Neural crest cell (in vitro differentiated cells): ENCODE data around the gene CACNB3. TPM values are rescaled to one million over a fixed set of nuclear protein-coding genes. Genes with fewer than 3 reads are reported as not detected.

ENCODE experiments used
- DNase-seq: peaks from one replicate; pipeline ENCODE4 v3.0.0; 2021; ENCODE audit warnings: low read depth, mixed read lengths, low spot score
- H3K27ac Mint-ChIP-seq: one replicate; pipeline ENCODE4 v1.8.0; 2021; ENCODE audit warnings: mild to moderate bottlenecking, mixed read lengths; ENCODE audit not compliant: unreplicated experiment
- H3K27me3 Mint-ChIP-seq: 2 replicates; pipeline ENCODE4 v1.8.0; 2021; ENCODE audit warnings: low read depth, mild to moderate bottlenecking, mixed read lengths
- H3K36me3 Mint-ChIP-seq: 2 replicates; pipeline ENCODE4 v1.8.0; 2021; ENCODE audit warnings: low read depth, mild to moderate bottlenecking, mixed read lengths
- H3K4me1 Mint-ChIP-seq: 2 replicates; pipeline ENCODE4 v1.8.0; 2021; ENCODE audit warnings: mixed read lengths
- H3K4me3 Mint-ChIP-seq: one replicate; pipeline ENCODE4 v1.8.0; 2021; ENCODE audit warnings: mild to moderate bottlenecking, mixed read lengths
- H3K9me3 Mint-ChIP-seq: 2 replicates; pipeline ENCODE4 v1.8.0; 2021; ENCODE audit warnings: mixed read lengths
- CTCF ChIP-seq: fragments of 200-600 bp; sonication (generic); conservative IDR thresholded peaks from 2 replicates; pipeline ENCODE4 v1.5.0; 2021; ENCODE audit warnings: antibody characterized with exemption, mild to moderate bottlenecking
- total RNA-seq: library from RNA; stranded (reverse); gene quantifications from 2 replicates; pipeline ENCODE4 v1.2.1, GENCODE V29; 2021

The CACNB3 gene
- total RNA-seq, 1 donor from 2014 or later: 59.7 TPM

GRCh38 chr12:48793696-48794095 is 24.6 kb upstream of the CACNB3 start:
- Mint-ChIP-seq H3K36me3 (no peaks in the 10 kb centered on the region), H3K4me3 (peak overlapping the region; percentile 51), H3K9me3 (no peaks in the 10 kb centered on the region), H3K4me1 (peaks cover 23% of the 10 kb centered on the region), H3K27ac (no peak overlapping the region), H3K27me3 (no peaks in the 10 kb centered on the region)
- no peak for DNase-seq
- TF ChIP-seq CTCF: no peak

DNA sequence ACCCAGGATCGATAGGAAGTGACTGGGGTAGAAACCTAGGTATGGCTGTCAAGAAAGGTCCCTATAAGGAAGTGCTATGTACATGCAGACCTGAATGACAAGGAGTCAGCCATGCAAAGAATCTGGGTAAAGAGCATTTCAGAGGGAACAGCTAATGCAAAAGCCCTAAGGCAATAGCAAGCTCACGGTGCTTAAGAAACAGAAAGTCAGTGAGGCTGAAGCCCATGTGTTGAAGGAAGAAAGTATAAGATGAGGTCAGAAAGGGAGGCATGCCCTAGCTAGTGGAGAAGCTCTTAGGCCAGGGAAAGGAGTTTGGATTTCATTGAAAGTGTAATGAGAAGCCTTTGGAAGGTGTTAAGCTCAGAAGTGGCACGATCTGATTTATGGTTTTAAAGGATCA is 23.4 kb upstream of the CACNB3 start:
- Mint-ChIP-seq H3K27me3 (no peaks in the 10 kb centered on the region), H3K36me3 (no peaks in the 10 kb centered on the region), H3K4me1 (peaks cover 20% of the 10 kb centered on the region), H3K9me3 (no peaks in the 10 kb centered on the region), H3K27ac (no peak overlapping the region), H3K4me3 (no peak overlapping the region)
- no peak for TF ChIP-seq CTCF
- no peak for DNase-seq

GRCh38 chr12:48795550-48796455 is 22.5 kb upstream of the CACNB3 start:
- peak overlapping the region; percentile 62 for H3K4me3 Mint-ChIP-seq
- TF ChIP-seq CTCF: peak; percentile 94
- no peaks in the 10 kb centered on the region for H3K36me3 Mint-ChIP-seq
- no peak overlapping the region for H3K27ac Mint-ChIP-seq
- peaks cover 13% of the 10 kb centered on the region for H3K4me1 Mint-ChIP-seq
- no peaks in the 10 kb centered on the region for H3K27me3 Mint-ChIP-seq
- peak; percentile 75 for DNase-seq
- no peaks in the 10 kb centered on the region for H3K9me3 Mint-ChIP-seq

GRCh38 chr12:48796976-48797375 is 21.3 kb upstream of the CACNB3 start:
- no peaks in the 10 kb centered on the region for H3K36me3 Mint-ChIP-seq
- no peaks in the 10 kb centered on the region for H3K9me3 Mint-ChIP-seq
- DNase-seq: no peak
- H3K4me1 Mint-ChIP-seq: peaks cover 13% of the 10 kb centered on the region
- H3K27me3 Mint-ChIP-seq: no peaks in the 10 kb centered on the region
- no peak for TF ChIP-seq CTCF
- no peak overlapping the region for H3K27ac Mint-ChIP-seq
- H3K4me3 Mint-ChIP-seq: no peak overlapping the region

- Mint-ChIP-seq H3K27ac (no peak overlapping the region), H3K27me3 (no peaks in the 10 kb centered on the region), H3K4me3 (no peak overlapping the region), H3K36me3 (no peaks in the 10 kb centered on the region), H3K9me3 (no peaks in the 10 kb centered on the region), H3K4me1 (peaks cover 6% of the 10 kb centered on the region)
- no peak for DNase-seq
- TF ChIP-seq CTCF: no peak
Measured at GRCh38 chr12:48800457-48800856, 17.8 kb upstream of the CACNB3 start.
